ENCODE results near the gene SRCAP.

SRCAP gene

GRCh38 chr16:30658731-30659506 is 40.1 kb upstream of the SRCAP start:
- H3K27ac Mint-ChIP-seq, result peak overlapping the region; percentile 100
- peaks cover 85% of the 10 kb centered on the region for H3K36me3 Mint-ChIP-seq (ENCODE audit: low read depth)
- H3K4me1 Mint-ChIP-seq (ENCODE audit: low read depth), result peaks cover 55% of the 10 kb centered on the region
- no peaks in the 10 kb centered on the region for H3K9me3 Mint-ChIP-seq
- peak; percentile 86 for DNase-seq
- peak overlapping the region; percentile 92 for H3K4me3 Mint-ChIP-seq
- no peaks in the 10 kb centered on the region for H3K27me3 Mint-ChIP-seq

GRCh38 chr16:30659507-30660423 is 39.2 kb upstream of the SRCAP start:
- Mint-ChIP-seq H3K4me3 (peak overlapping the region; percentile 98), H3K27ac (peak overlapping the region; percentile 99), H3K9me3 (no peaks in the 10 kb centered on the region), H3K36me3 (ENCODE audit: low read depth) (peaks cover 83% of the 10 kb centered on the region), H3K27me3 (no peaks in the 10 kb centered on the region), H3K4me1 (ENCODE audit: low read depth) (peaks cover 55% of the 10 kb centered on the region)
- DNase-seq, result peak; percentile 74

GRCh38 chr16:30660424-30661261 is 38.3 kb upstream of the SRCAP start:
- H3K27ac Mint-ChIP-seq, result peak overlapping the region; percentile 99
- H3K9me3 Mint-ChIP-seq, result no peaks in the 10 kb centered on the region
- peak; percentile 79 for DNase-seq
- H3K36me3 Mint-ChIP-seq (ENCODE audit: low read depth), result peaks cover 83% of the 10 kb centered on the region
- no peaks in the 10 kb centered on the region for H3K27me3 Mint-ChIP-seq
- H3K4me1 Mint-ChIP-seq (ENCODE audit: low read depth), result peaks cover 55% of the 10 kb centered on the region
- peak overlapping the region; percentile 98 for H3K4me3 Mint-ChIP-seq

GRCh38 chr16:30662449-30662848 is 36.5 kb upstream of the SRCAP start:
- no peak for DNase-seq
- Mint-ChIP-seq H3K9me3 (no peaks in the 10 kb centered on the region), H3K27ac (peak overlapping the region; percentile 99), H3K4me3 (peak overlapping the region; percentile 98), H3K36me3 (ENCODE audit: low read depth) (peaks cover 83% of the 10 kb centered on the region), H3K27me3 (no peaks in the 10 kb centered on the region), H3K4me1 (ENCODE audit: low read depth) (peaks cover 39% of the 10 kb centered on the region)

- no peaks in the 10 kb centered on the region for H3K27me3 Mint-ChIP-seq
- H3K4me1 Mint-ChIP-seq (ENCODE audit: low read depth), result peaks cover 37% of the 10 kb centered on the region
- peak overlapping the region; percentile 98 for H3K4me3 Mint-ChIP-seq
- H3K36me3 Mint-ChIP-seq (ENCODE audit: low read depth), result peaks cover 87% of the 10 kb centered on the region
- peak overlapping the region; percentile 99 for H3K27ac Mint-ChIP-seq
- no peaks in the 10 kb centered on the region for H3K9me3 Mint-ChIP-seq
- DNase-seq, result no peak
These were observed 35.9 kb upstream of the SRCAP start for GRCh38 chr16:30663038-30663437.

GRCh38 chr16:30663820-30664219 is 35.2 kb upstream of the SRCAP start:
- H3K27ac Mint-ChIP-seq, result peak overlapping the region; percentile 99
- peaks cover 86% of the 10 kb centered on the region for H3K36me3 Mint-ChIP-seq (ENCODE audit: low read depth)
- no peak for DNase-seq
- peak overlapping the region; percentile 98 for H3K4me3 Mint-ChIP-seq
- H3K9me3 Mint-ChIP-seq, result no peaks in the 10 kb centered on the region
- H3K4me1 Mint-ChIP-seq (ENCODE audit: low read depth), result peaks cover 37% of the 10 kb centered on the region
- H3K27me3 Mint-ChIP-seq, result no peaks in the 10 kb centered on the region

GRCh38 chr16:30664616-30665109 is 34.3 kb upstream of the SRCAP start:
- no peak for DNase-seq
- H3K27me3 Mint-ChIP-seq, result no peaks in the 10 kb centered on the region
- no peaks in the 10 kb centered on the region for H3K9me3 Mint-ChIP-seq
- H3K36me3 Mint-ChIP-seq (ENCODE audit: low read depth), result peaks cover 89% of the 10 kb centered on the region
- no peak overlapping the region for H3K4me3 Mint-ChIP-seq
- H3K4me1 Mint-ChIP-seq (ENCODE audit: low read depth), result peaks cover 37% of the 10 kb centered on the region
- peak overlapping the region; percentile 76 for H3K27ac Mint-ChIP-seq

GRCh38 chr16:30665155-30665829 is 33.7 kb upstream of the SRCAP start:
- Mint-ChIP-seq H3K4me3 (no peak overlapping the region), H3K27ac (peak overlapping the region; percentile 76)
- DNase-seq, result no peak

GRCh38 chr16:30665830-30666190 is 33.2 kb upstream of the SRCAP start:
- H3K36me3 Mint-ChIP-seq (ENCODE audit: low read depth), result peaks cover 90% of the 10 kb centered on the region
- peak overlapping the region; percentile 76 for H3K27ac Mint-ChIP-seq
- no peak overlapping the region for H3K4me3 Mint-ChIP-seq
- H3K9me3 Mint-ChIP-seq, result no peaks in the 10 kb centered on the region
- no peaks in the 10 kb centered on the region for H3K27me3 Mint-ChIP-seq
- no peak for DNase-seq
- H3K4me1 Mint-ChIP-seq (ENCODE audit: low read depth), result peaks cover 33% of the 10 kb centered on the region

More at GRCh38 chr16:30665155-30665829, 33.7 kb upstream of the SRCAP start:
- H3K36me3 Mint-ChIP-seq (ENCODE audit: low read depth), result peaks cover 90% of the 10 kb centered on the region
- no peaks in the 10 kb centered on the region for H3K27me3 Mint-ChIP-seq
- peaks cover 37% of the 10 kb centered on the region for H3K4me1 Mint-ChIP-seq (ENCODE audit: low read depth)
- H3K9me3 Mint-ChIP-seq, result no peaks in the 10 kb centered on the region

GRCh38 chr16:30666681-30667080 is 32.3 kb upstream of the SRCAP start:
- Mint-ChIP-seq H3K9me3 (no peaks in the 10 kb centered on the region), H3K4me3 (no peak overlapping the region), H3K27ac (peak overlapping the region; percentile 64), H3K36me3 (ENCODE audit: low read depth) (peaks cover 87% of the 10 kb centered on the region), H3K27me3 (no peaks in the 10 kb centered on the region), H3K4me1 (ENCODE audit: low read depth) (peaks cover 25% of the 10 kb centered on the region)
- DNase-seq, result no peak

- DNase-seq, result no peak
- H3K4me3 Mint-ChIP-seq, result no peak overlapping the region
- no peaks in the 10 kb centered on the region for H3K27me3 Mint-ChIP-seq
- H3K9me3 Mint-ChIP-seq, result no peaks in the 10 kb centered on the region
- H3K27ac Mint-ChIP-seq, result peak overlapping the region; percentile 48
- peaks cover 18% of the 10 kb centered on the region for H3K4me1 Mint-ChIP-seq (ENCODE audit: low read depth)
- peaks cover 86% of the 10 kb centered on the region for H3K36me3 Mint-ChIP-seq (ENCODE audit: low read depth)
These were observed 31.5 kb upstream of the SRCAP start for GRCh38 chr16:30667361-30667905.

GRCh38 chr16:30668393-30668792 is 30.6 kb upstream of the SRCAP start:
- no peaks in the 10 kb centered on the region for H3K9me3 Mint-ChIP-seq
- peaks cover 8% of the 10 kb centered on the region for H3K4me1 Mint-ChIP-seq (ENCODE audit: low read depth)
- H3K27me3 Mint-ChIP-seq, result no peaks in the 10 kb centered on the region
- H3K36me3 Mint-ChIP-seq (ENCODE audit: low read depth), result peaks cover 76% of the 10 kb centered on the region
- no peak for DNase-seq
- H3K4me3 Mint-ChIP-seq, result no peak overlapping the region
- no peak overlapping the region for H3K27ac Mint-ChIP-seq

GRCh38 chr16:30669026-30669902 is 29.7 kb upstream of the SRCAP start:
- DNase-seq, result no peak
- Mint-ChIP-seq H3K4me3 (no peak overlapping the region), H3K27me3 (no peaks in the 10 kb centered on the region), H3K4me1 (ENCODE audit: low read depth) (peaks cover 3% of the 10 kb centered on the region), H3K27ac (no peak overlapping the region), H3K9me3 (no peaks in the 10 kb centered on the region), H3K36me3 (ENCODE audit: low read depth) (peaks cover 69% of the 10 kb centered on the region)
